HG03442 (cell line): Measurements from ENCODE around the gene AP4M1.

Experiments used
- ATAC-seq: cut with Tn5 transposase; IDR thresholded peaks from one replicate; pipeline ENCODE4 v1.9.1; 2021; ENCODE audit warnings: mild to moderate bottlenecking, moderate library complexity; ENCODE audit not compliant: unreplicated experiment

The AP4M1 gene

GRCh38 chr7:100107125-100107737 lies 5.8 kb downstream of the AP4M1 start:
- ATAC-seq = no peak

- ATAC-seq = no peak
Observed at GRCh38 chr7:100107890-100108289, 6.4 kb downstream of the AP4M1 start.

GRCh38 chr7:100109521-100110163 lies 8.2 kb downstream of the AP4M1 start:
- no peak for ATAC-seq

- ATAC-seq = no peak
Observed at GRCh38 chr7:100111156-100111555, 9.7 kb downstream of the AP4M1 start.

GRCh38 chr7:100111914-100112313 lies 10.5 kb downstream of the AP4M1 start:
- no peak for ATAC-seq

GRCh38 chr7:100115026-100115425 lies 13.6 kb downstream of the AP4M1 start:
- no peak for ATAC-seq

- ATAC-seq = no peak
Observed at GRCh38 chr7:100118388-100119071, 17.1 kb downstream of the AP4M1 start.

- ATAC-seq = peak; percentile 68
Observed at GRCh38 chr7:100119072-100119969, 17.9 kb downstream of the AP4M1 start, which contains the start of the genes CNPY4 and TAF6. Gene CNPY4 (plus strand): TSS chr7:100119634. CDS start chr7:100119745, 111 bp downstream. Gene TAF6 (minus strand): TSS chr7:100119358. CDS start chr7:100114209, 5,149 bp downstream.

GRCh38 chr7:100119970-100120732 lies 18.7 kb downstream of the AP4M1 start:
- ATAC-seq = peak; percentile 22

GRCh38 chr7:100120733-100121036 lies 19.2 kb downstream of the AP4M1 start:
- no peak for ATAC-seq

GRCh38 chr7:100122067-100122466 lies 20.6 kb downstream of the AP4M1 start:
- no peak for ATAC-seq

- no peak for ATAC-seq
Observed at GRCh38 chr7:100122568-100122967, 21.1 kb downstream of the AP4M1 start.

- no peak for ATAC-seq
Observed at GRCh38 chr7:100124301-100125230, 23.1 kb downstream of the AP4M1 start.

- no peak for ATAC-seq
Observed at GRCh38 chr7:100126239-100126930, 24.9 kb downstream of the AP4M1 start.

GRCh38 chr7:100126931-100127865 lies 25.8 kb downstream of the AP4M1 start, which contains the start of gene MBLAC1:
Gene MBLAC1 (plus strand): TSS chr7:100126967. CDS start chr7:100127396, 429 bp downstream.
- ATAC-seq = peak; percentile 54

GRCh38 chr7:100127866-100128636 lies 26.6 kb downstream of the AP4M1 start:
- ATAC-seq = no peak

- no peak for ATAC-seq
Observed at GRCh38 chr7:100128637-100128963, 27.2 kb downstream of the AP4M1 start.
